Measurements from ENCODE around the gene GPC6.

The GPC6 gene

GRCh38 chr13:93775507-93776108 lies 549.0 kb downstream of the GPC6 start:
- no peak for TF ChIP-seq ZNF274 (IDR thresholded peaks at IDR 0.05; ENCODE audit: low read depth, low read length)
- H3K4me3 ChIP-seq (ENCODE audit: low read length): no peak overlapping the region

GRCh38 chr13:93776936-93777335 lies 550.3 kb downstream of the GPC6 start:
- no peak for TF ChIP-seq ZNF274 (IDR thresholded peaks at IDR 0.05; ENCODE audit: low read depth, low read length)

GRCh38 chr13:93777504-93777903 lies 550.9 kb downstream of the GPC6 start:
- no peak for TF ChIP-seq ZNF274 (IDR thresholded peaks at IDR 0.05; ENCODE audit: low read depth, low read length)
- no peak overlapping the region for H3K4me3 ChIP-seq (ENCODE audit: low read length)

More at GRCh38 chr13:93776936-93777335, 550.3 kb downstream of the GPC6 start:
- no peak overlapping the region for H3K4me3 ChIP-seq (ENCODE audit: low read length)

- TF ChIP-seq ZNF274 (IDR thresholded peaks at IDR 0.05; ENCODE audit: low read depth, low read length): no peak
- no peak overlapping the region for H3K4me3 ChIP-seq (ENCODE audit: low read length)
These were observed 551.9 kb downstream of the GPC6 start for GRCh38 chr13:93778548-93778947.

- TF ChIP-seq ZNF274 (IDR thresholded peaks at IDR 0.05; ENCODE audit: low read depth, low read length): no peak
- no peak overlapping the region for H3K4me3 ChIP-seq (ENCODE audit: low read length)
These were observed 557.6 kb downstream of the GPC6 start for GRCh38 chr13:93784191-93784590.

- H3K4me3 ChIP-seq (ENCODE audit: low read length): no peak overlapping the region
- TF ChIP-seq ZNF274 (IDR thresholded peaks at IDR 0.05; ENCODE audit: low read depth, low read length): no peak
These were observed 560.4 kb downstream of the GPC6 start for GRCh38 chr13:93786846-93787489.

GRCh38 chr13:93788456-93788855 lies 561.8 kb downstream of the GPC6 start:
- no peak for TF ChIP-seq ZNF274 (IDR thresholded peaks at IDR 0.05; ENCODE audit: low read depth, low read length)
- H3K4me3 ChIP-seq (ENCODE audit: low read length): no peak overlapping the region

GRCh38 chr13:93789058-93789457 lies 562.5 kb downstream of the GPC6 start:
- H3K4me3 ChIP-seq (ENCODE audit: low read length): no peak overlapping the region
- TF ChIP-seq ZNF274 (IDR thresholded peaks at IDR 0.05; ENCODE audit: low read depth, low read length): no peak

GRCh38 chr13:93794197-93794885 lies 567.7 kb downstream of the GPC6 start:
- no peak overlapping the region for H3K4me3 ChIP-seq (ENCODE audit: low read length)
- no peak for TF ChIP-seq ZNF274 (IDR thresholded peaks at IDR 0.05; ENCODE audit: low read depth, low read length)

- H3K4me3 ChIP-seq (ENCODE audit: low read length): no peak overlapping the region
- TF ChIP-seq ZNF274 (IDR thresholded peaks at IDR 0.05; ENCODE audit: low read depth, low read length): no peak
These were observed 570.9 kb downstream of the GPC6 start for GRCh38 chr13:93797463-93797862.

GRCh38 chr13:93800342-93800741 lies 573.7 kb downstream of the GPC6 start:
- no peak for TF ChIP-seq ZNF274 (IDR thresholded peaks at IDR 0.05; ENCODE audit: low read depth, low read length)

GRCh38 chr13:93805736-93806135 lies 579.1 kb downstream of the GPC6 start:
- no peak for TF ChIP-seq ZNF274 (IDR thresholded peaks at IDR 0.05; ENCODE audit: low read depth, low read length)
- H3K4me3 ChIP-seq (ENCODE audit: low read length): no peak overlapping the region

More at GRCh38 chr13:93800342-93800741, 573.7 kb downstream of the GPC6 start:
- H3K4me3 ChIP-seq (ENCODE audit: low read length): no peak overlapping the region

- no peak overlapping the region for H3K4me3 ChIP-seq (ENCODE audit: low read length)
These were observed 580.3 kb downstream of the GPC6 start for GRCh38 chr13:93806861-93807260.

GRCh38 chr13:93810264-93810663 lies 583.7 kb downstream of the GPC6 start:
- no peak overlapping the region for H3K4me3 ChIP-seq (ENCODE audit: low read length)
- no peak for TF ChIP-seq ZNF274 (IDR thresholded peaks at IDR 0.05; ENCODE audit: low read depth, low read length)

More at GRCh38 chr13:93806861-93807260, 580.3 kb downstream of the GPC6 start:
- no peak for TF ChIP-seq ZNF274 (IDR thresholded peaks at IDR 0.05; ENCODE audit: low read depth, low read length)

All from GM08714 (cell line).